NCI-H1105 (cell line): ENCODE data around the gene NRAP.
"Not testable (repeated sequence)": the region's sequence is repeated elsewhere in the genome, so short reads cannot be mapped to it uniquely, and the experiment has no call there.

ENCODE experiments used
- DNase-seq: peaks from one replicate; lab custom pipeline; 2025; lab: John Stamatoyannopoulos, UW

The NRAP gene

GRCh38 chr10:113681533-113682470 lies 18.0 kb upstream of the NRAP start:
- no peak for DNase-seq

GRCh38 chr10:113680190-113681111 lies 16.6 kb upstream of the NRAP start:
- no peak for DNase-seq

GRCh38 chr10:113679463-113680189 lies 15.8 kb upstream of the NRAP start, which contains the start of gene CASP7:
TSS of gene CASP7 (plus strand) at chr10:113679912. CDS start at chr10:113697494, 17,582 bp downstream.
- peak; percentile 57 for DNase-seq

- no peak for DNase-seq
These were observed 2.9 kb upstream of the NRAP start for GRCh38 chr10:113666682-113667252.

- no peak for DNase-seq
These were observed 2.0 kb upstream of the NRAP start for GRCh38 chr10:113665806-113666354.

GRCh38 chr10:113665352-113665751 lies 1.5 kb upstream of the NRAP start:
- DNase-seq, result no peak

- DNase-seq, result no peak
These were observed 699 bp downstream of the NRAP start for GRCh38 chr10:113663142-113663541.

- DNase-seq, result no peak
These were observed 2.5 kb downstream of the NRAP start for GRCh38 chr10:113661332-113661731.

GRCh38 chr10:113657544-113657943 lies 6.3 kb downstream of the NRAP start:
- no peak for DNase-seq

- DNase-seq, result no peak
These were observed 6.9 kb downstream of the NRAP start for GRCh38 chr10:113656896-113657295.

- not testable (repeated sequence) for DNase-seq
These were observed 11.4 kb downstream of the NRAP start for GRCh38 chr10:113652456-113652855.

GRCh38 chr10:113651898-113652297 lies 11.9 kb downstream of the NRAP start:
- DNase-seq, result no peak

GRCh38 chr10:113651021-113651420 lies 12.8 kb downstream of the NRAP start:
- DNase-seq, result no peak

- no peak for DNase-seq
These were observed 13.7 kb downstream of the NRAP start for GRCh38 chr10:113650172-113650571.

- DNase-seq, result no peak
These were observed 15.4 kb downstream of the NRAP start for GRCh38 chr10:113648478-113648877.

GRCh38 chr10:113647812-113648211 lies 16.0 kb downstream of the NRAP start:
- no peak for DNase-seq

- no peak for DNase-seq
These were observed 17.3 kb downstream of the NRAP start for GRCh38 chr10:113646336-113647201.

GRCh38 chr10:113644185-113645120 lies 19.4 kb downstream of the NRAP start:
- DNase-seq, result no peak

GRCh38 chr10:113643183-113643582 lies 20.7 kb downstream of the NRAP start:
- no peak for DNase-seq
